ENCODE measurements around the gene EPO. TPM values are rescaled to one million over a fixed set of nuclear protein-coding genes. Genes with fewer than 3 reads are reported as not detected.

The EPO gene
- total and polyA plus RNA-seq, 2 of the 8 experiments (the other 6 are each of a cell fraction or from before 2014, with no cell fraction given) = 0.42 to 0.95 TPM

Other genes with a start within 250 kb of the EPO start
- gene TSC22D4, start 241.3 kb upstream of the EPO start, total RNA-seq (2021; fragmentation: NEBNext Ultra II Directional; extraction: Animal tissue kit (Norgen Biotek cat#: 25700)) = 20.3 and 24.1 TPM in 2 replicates
- 13.2 and 22.4 TPM in 2 replicates for gene TSC22D4, start 241.3 kb upstream of the EPO start, polyA plus RNA-seq (2011; rRNA removed)
- gene NYAP1, start 236.5 kb upstream of the EPO start, total RNA-seq (2021; fragmentation: NEBNext Ultra II Directional; extraction: Animal tissue kit (Norgen Biotek cat#: 25700)) = 4.5 and 4.6 TPM in 2 replicates
- gene NYAP1, start 236.5 kb upstream of the EPO start, polyA plus RNA-seq (2011; rRNA removed) = 1.9 and 5.0 TPM in 2 replicates
- gene AGFG2, start 181.3 kb upstream of the EPO start, total RNA-seq (2021; fragmentation: NEBNext Ultra II Directional; extraction: Animal tissue kit (Norgen Biotek cat#: 25700)) = 7.6 TPM in 2 replicates
- 11.2 and 15.9 TPM in 2 replicates for gene AGFG2, start 181.3 kb upstream of the EPO start, polyA plus RNA-seq (2011; rRNA removed)
- 5.4 and 5.8 TPM in 2 replicates for gene SAP25, start 146.6 kb upstream of the EPO start, total RNA-seq (2021; fragmentation: NEBNext Ultra II Directional; extraction: Animal tissue kit (Norgen Biotek cat#: 25700))
- 3.6 and 8.2 TPM in 2 replicates for gene SAP25, start 146.6 kb upstream of the EPO start, polyA plus RNA-seq (2011; rRNA removed)
- gene LRCH4, start 134.3 kb upstream of the EPO start, total RNA-seq (2021; fragmentation: NEBNext Ultra II Directional; extraction: Animal tissue kit (Norgen Biotek cat#: 25700)) = 34.5 and 36.6 TPM in 2 replicates
- 15.5 and 36.5 TPM in 2 replicates for gene LRCH4, start 134.3 kb upstream of the EPO start, polyA plus RNA-seq (2011; rRNA removed)
- gene FBXO24, start 134.1 kb upstream of the EPO start, total RNA-seq (2021; fragmentation: NEBNext Ultra II Directional; extraction: Animal tissue kit (Norgen Biotek cat#: 25700)) = 0.35 and 0.59 TPM in 2 replicates
- 0.57 and 0.83 TPM in 2 replicates for gene FBXO24, start 134.1 kb upstream of the EPO start, polyA plus RNA-seq (2011; rRNA removed)
- gene PCOLCE, start 118.1 kb upstream of the EPO start, total RNA-seq (2021; fragmentation: NEBNext Ultra II Directional; extraction: Animal tissue kit (Norgen Biotek cat#: 25700)) = 69.2 and 70.6 TPM in 2 replicates
- gene PCOLCE, start 118.1 kb upstream of the EPO start, polyA plus RNA-seq (2011; rRNA removed) = 21.5 and 46.6 TPM in 2 replicates
- 19.3 and 20.7 TPM in 2 replicates for gene MOSPD3, start 107.9 kb upstream of the EPO start, total RNA-seq (2021; fragmentation: NEBNext Ultra II Directional; extraction: Animal tissue kit (Norgen Biotek cat#: 25700))
- 21.4 and 45.7 TPM in 2 replicates for gene MOSPD3, start 107.9 kb upstream of the EPO start, polyA plus RNA-seq (2011; rRNA removed)
- 4.9 and 5.7 TPM in 2 replicates for gene TFR2, start 78.9 kb upstream of the EPO start, total RNA-seq (2021; fragmentation: NEBNext Ultra II Directional; extraction: Animal tissue kit (Norgen Biotek cat#: 25700))
- gene TFR2, start 78.9 kb upstream of the EPO start, polyA plus RNA-seq (2011; rRNA removed) = 4.6 and 6.0 TPM in 2 replicates
- gene ACTL6B, start 64.0 kb upstream of the EPO start, total RNA-seq (2021; fragmentation: NEBNext Ultra II Directional; extraction: Animal tissue kit (Norgen Biotek cat#: 25700)) = 1.7 and 2.1 TPM in 2 replicates
- 4.5 and 4.6 TPM in 2 replicates for gene ACTL6B, start 64.0 kb upstream of the EPO start, polyA plus RNA-seq (2011; rRNA removed)
- gene GNB2, start 46.7 kb upstream of the EPO start, total RNA-seq (2021; fragmentation: NEBNext Ultra II Directional; extraction: Animal tissue kit (Norgen Biotek cat#: 25700)) = 157 and 160 TPM in 2 replicates
- gene GNB2, start 46.7 kb upstream of the EPO start, polyA plus RNA-seq (2011; rRNA removed) = 260 and 351 TPM in 2 replicates
- 95.0 and 99.3 TPM in 2 replicates for gene GIGYF1, start 26.2 kb upstream of the EPO start, total RNA-seq (2021; fragmentation: NEBNext Ultra II Directional; extraction: Animal tissue kit (Norgen Biotek cat#: 25700))
- gene GIGYF1, start 26.2 kb upstream of the EPO start, polyA plus RNA-seq (2011; rRNA removed) = 24.1 and 44.8 TPM in 2 replicates
- gene POP7, start 14.3 kb upstream of the EPO start, total RNA-seq (2021; fragmentation: NEBNext Ultra II Directional; extraction: Animal tissue kit (Norgen Biotek cat#: 25700)) = 92.5 and 96.7 TPM in 2 replicates
- 135 and 205 TPM in 2 replicates for gene POP7, start 14.3 kb upstream of the EPO start, polyA plus RNA-seq (2011; rRNA removed)
- gene ZAN, start 13.1 kb downstream of the EPO start, total RNA-seq (2021; fragmentation: NEBNext Ultra II Directional; extraction: Animal tissue kit (Norgen Biotek cat#: 25700)) = 0.04 TPM in 1 of 2 replicates, not detected in the other
- gene ZAN, start 13.1 kb downstream of the EPO start, polyA plus RNA-seq (2011; rRNA removed) = 0.02 and 0.05 TPM in 2 replicates
- 113 and 122 TPM in 2 replicates for gene EPHB4, start 107.1 kb downstream of the EPO start, total RNA-seq (2021; fragmentation: NEBNext Ultra II Directional; extraction: Animal tissue kit (Norgen Biotek cat#: 25700))
- gene EPHB4, start 107.1 kb downstream of the EPO start, polyA plus RNA-seq (2011; rRNA removed) = 85.0 and 141 TPM in 2 replicates
- 40.1 and 40.7 TPM in 2 replicates for gene SLC12A9, start 132.2 kb downstream of the EPO start, total RNA-seq (2021; fragmentation: NEBNext Ultra II Directional; extraction: Animal tissue kit (Norgen Biotek cat#: 25700))
- 31.4 and 54.0 TPM in 2 replicates for gene SLC12A9, start 132.2 kb downstream of the EPO start, polyA plus RNA-seq (2011; rRNA removed)
- 103 and 109 TPM in 2 replicates for gene TRIP6, start 146.9 kb downstream of the EPO start, total RNA-seq (2021; fragmentation: NEBNext Ultra II Directional; extraction: Animal tissue kit (Norgen Biotek cat#: 25700))
- gene TRIP6, start 146.9 kb downstream of the EPO start, polyA plus RNA-seq (2011; rRNA removed) = 88.4 and 112 TPM in 2 replicates
- gene SRRT, start 154.6 kb downstream of the EPO start, total RNA-seq (2021; fragmentation: NEBNext Ultra II Directional; extraction: Animal tissue kit (Norgen Biotek cat#: 25700)) = 237 and 239 TPM in 2 replicates
- 66.7 and 103 TPM in 2 replicates for gene SRRT, start 154.6 kb downstream of the EPO start, polyA plus RNA-seq (2011; rRNA removed)
- gene UFSP1, start 169.2 kb downstream of the EPO start, total RNA-seq (2021; fragmentation: NEBNext Ultra II Directional; extraction: Animal tissue kit (Norgen Biotek cat#: 25700)) = 4.3 and 4.8 TPM in 2 replicates
- 1.6 and 2.1 TPM in 2 replicates for gene UFSP1, start 169.2 kb downstream of the EPO start, polyA plus RNA-seq (2011; rRNA removed)
- 4.3 and 4.8 TPM in 2 replicates for gene ACHE, start 175.4 kb downstream of the EPO start, total RNA-seq (2021; fragmentation: NEBNext Ultra II Directional; extraction: Animal tissue kit (Norgen Biotek cat#: 25700))
- gene ACHE, start 175.4 kb downstream of the EPO start, polyA plus RNA-seq (2011; rRNA removed) = 1.4 and 2.8 TPM in 2 replicates
- 43.9 and 44.6 TPM in 2 replicates for gene MUC3A, start 229.1 kb downstream of the EPO start, total RNA-seq (2021; fragmentation: NEBNext Ultra II Directional; extraction: Animal tissue kit (Norgen Biotek cat#: 25700))
- gene MUC3A, start 229.1 kb downstream of the EPO start, polyA plus RNA-seq (2011; rRNA removed) = 15.4 and 27.2 TPM in 2 replicates
- 7.0 and 7.7 TPM in 2 replicates for gene MUC12, start 249.1 kb downstream of the EPO start, total RNA-seq (2021; fragmentation: NEBNext Ultra II Directional; extraction: Animal tissue kit (Norgen Biotek cat#: 25700))
- gene MUC12, start 249.1 kb downstream of the EPO start, polyA plus RNA-seq (2011; rRNA removed) = 13.5 and 16.2 TPM in 2 replicates

Data from H1 (cell line).